ENCODE data around the gene HS3ST6.
"Not testable (repeated sequence)": the region's sequence is repeated elsewhere in the genome, so short reads cannot be mapped to it uniquely, and the experiment has no call there.

HS3ST6 gene

GRCh38 chr16:1884155-1884760, 34.0 kb downstream of the HS3ST6 start:
- H3K4me3 ChIP-seq (ENCODE audit: low read depth, low read length), result no peak overlapping the region
- peak; percentile 3 for TF ChIP-seq CTCF (IDR thresholded peaks at IDR 0.05; ENCODE audit: low read depth, low read length)
- in situ Hi-C loops (cut with HindIII; ENCODE audit: low sequenced_read_pairs), result no loop called here
- DNase-seq (ENCODE audit: low read depth, low spot score), result no peak

GRCh38 chr16:1881172-1881571, 37.0 kb downstream of the HS3ST6 start:
- DNase-seq (ENCODE audit: low read depth, low spot score); H3K4me3 ChIP-seq (ENCODE audit: low read depth, low read length); in situ Hi-C loops (cut with HindIII; ENCODE audit: low sequenced_read_pairs): not testable (repeated sequence)

GRCh38 chr16:1879477-1879876, 38.7 kb downstream of the HS3ST6 start:
- no peak for DNase-seq (ENCODE audit: low read depth, low spot score)
- no peak for TF ChIP-seq CTCF (IDR thresholded peaks at IDR 0.05; ENCODE audit: low read depth, low read length)
- in situ Hi-C loops (cut with HindIII; ENCODE audit: low sequenced_read_pairs), result no loop called here
- H3K4me3 ChIP-seq (ENCODE audit: low read depth, low read length), result no peak overlapping the region

GRCh38 chr16:1878256-1878655, 40.0 kb downstream of the HS3ST6 start:
- DNase-seq (ENCODE audit: low read depth, low spot score), result no peak
- no peak overlapping the region for H3K4me3 ChIP-seq (ENCODE audit: low read depth, low read length)
- in situ Hi-C loops (cut with HindIII; ENCODE audit: low sequenced_read_pairs), result no loop called here

GRCh38 chr16:1877804-1878203, 40.4 kb downstream of the HS3ST6 start:
- in situ Hi-C loops (cut with HindIII; ENCODE audit: low sequenced_read_pairs), result no loop called here
- TF ChIP-seq CTCF (IDR thresholded peaks at IDR 0.05; ENCODE audit: low read depth, low read length), result no peak

More at GRCh38 chr16:1878256-1878655, 40.0 kb downstream of the HS3ST6 start:
- no peak for TF ChIP-seq CTCF (IDR thresholded peaks at IDR 0.05; ENCODE audit: low read depth, low read length)

GRCh38 chr16:1877089-1877488, 41.1 kb downstream of the HS3ST6 start:
- no peak for TF ChIP-seq CTCF (IDR thresholded peaks at IDR 0.05; ENCODE audit: low read depth, low read length)
- DNase-seq (ENCODE audit: low read depth, low spot score), result no peak
- no peak overlapping the region for H3K4me3 ChIP-seq (ENCODE audit: low read depth, low read length)
- in situ Hi-C loops (cut with HindIII; ENCODE audit: low sequenced_read_pairs), result no loop called here

More at GRCh38 chr16:1877804-1878203, 40.4 kb downstream of the HS3ST6 start:
- no peak overlapping the region for H3K4me3 ChIP-seq (ENCODE audit: low read depth, low read length)
- DNase-seq (ENCODE audit: low read depth, low spot score), result no peak

- TF ChIP-seq CTCF (IDR thresholded peaks at IDR 0.05; ENCODE audit: low read depth, low read length), result no peak
- in situ Hi-C loops (cut with HindIII; ENCODE audit: low sequenced_read_pairs), result no loop called here
- H3K4me3 ChIP-seq (ENCODE audit: low read depth, low read length), result no peak overlapping the region
- DNase-seq (ENCODE audit: low read depth, low spot score), result no peak
Observed at GRCh38 chr16:1876468-1876867, 41.7 kb downstream of the HS3ST6 start.

- DNase-seq (ENCODE audit: low read depth, low spot score); in situ Hi-C loops (cut with HindIII; ENCODE audit: low sequenced_read_pairs); H3K4me3 ChIP-seq (ENCODE audit: low read depth, low read length): not testable (repeated sequence)
Observed at GRCh38 chr16:1876066-1876465, 42.1 kb downstream of the HS3ST6 start.
